GM21447 (cell line): ENCODE data around the gene ACOT12.
"Not testable (repeated sequence)": the region's sequence is repeated elsewhere in the genome, so short reads cannot be mapped to it uniquely, and the experiment has no call there.

ENCODE experiments used
- ATAC-seq: cut with Tn5 transposase; IDR thresholded peaks from one replicate; pipeline ENCODE4 v1.9.1; 2021; ENCODE audit not compliant: unreplicated experiment

The ACOT12 gene

DNA sequence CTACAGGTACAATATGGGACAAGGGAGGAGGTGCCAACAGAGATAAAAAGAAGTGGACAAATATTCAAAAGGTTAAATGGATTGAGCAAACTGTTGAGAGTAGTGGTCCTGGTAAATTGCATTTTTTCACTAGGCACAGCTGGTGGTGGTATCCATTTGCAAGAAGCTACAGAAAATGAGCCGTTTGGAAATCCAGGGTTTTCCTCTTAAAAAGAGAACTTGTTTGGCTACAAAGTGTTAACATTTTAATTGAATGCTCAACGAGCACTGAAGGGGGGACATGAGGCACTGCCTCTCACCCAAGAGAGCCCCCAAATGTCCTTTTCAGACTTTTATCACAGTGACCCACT, 93.0 kb downstream of the ACOT12 start:
- no peak for ATAC-seq

DNA sequence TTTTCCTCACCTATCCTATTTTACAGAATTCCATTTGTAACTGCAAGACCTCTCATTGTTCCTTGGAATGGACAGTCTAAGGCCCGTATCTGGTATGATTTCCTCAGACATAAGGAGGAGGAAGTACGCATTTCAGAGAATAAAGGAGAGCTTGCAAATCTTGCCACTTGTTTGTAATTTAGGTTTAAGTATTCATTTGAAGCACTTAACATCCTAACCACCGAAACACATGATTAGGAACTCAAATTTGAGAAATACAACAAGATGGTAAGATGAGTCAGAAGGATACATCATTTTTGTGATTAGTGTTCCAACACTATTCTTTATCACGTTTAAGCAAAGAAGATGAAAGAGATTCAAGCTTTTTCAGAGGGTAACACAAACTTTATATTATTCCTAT, 96.4 kb downstream of the ACOT12 start:
- no peak for ATAC-seq

DNA sequence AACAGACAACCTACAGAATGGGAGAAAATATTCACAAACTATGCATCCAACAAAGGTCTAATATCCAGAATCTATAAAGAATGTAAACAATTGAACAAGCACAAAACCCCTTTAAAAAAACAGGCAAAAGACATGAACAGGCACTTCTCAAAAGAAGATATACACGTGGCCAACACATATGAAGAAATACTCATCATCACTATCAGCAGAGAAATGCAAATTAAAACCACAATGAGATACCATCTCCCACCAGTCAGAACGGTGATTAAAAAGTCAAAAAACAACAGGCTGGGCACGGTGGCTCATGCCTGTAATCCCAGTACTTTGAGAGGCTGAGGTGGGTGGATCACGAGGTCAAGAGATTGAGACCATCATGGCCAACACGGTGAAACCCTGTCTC, 99.9 kb downstream of the ACOT12 start:
- ATAC-seq: not testable (repeated sequence)

DNA sequence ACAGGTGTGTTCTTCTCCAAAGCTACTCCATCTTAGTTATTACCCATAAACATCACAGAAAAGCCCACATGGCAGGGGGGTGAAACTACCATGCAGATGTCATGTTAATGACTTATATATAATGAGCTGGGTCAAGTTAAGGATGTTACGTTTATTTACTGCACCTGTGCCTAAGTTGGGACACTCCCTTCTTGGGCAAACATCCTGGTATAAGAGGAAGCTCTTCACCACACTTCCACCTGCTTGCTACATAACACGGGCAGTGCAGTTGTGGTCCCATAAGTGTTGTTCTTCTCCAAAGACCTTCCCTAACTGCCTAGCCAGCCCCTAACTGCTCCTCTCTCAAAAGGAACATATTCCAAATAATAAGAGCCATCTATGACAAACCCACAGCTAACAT, 101.8 kb downstream of the ACOT12 start:
- no peak for ATAC-seq

DNA sequence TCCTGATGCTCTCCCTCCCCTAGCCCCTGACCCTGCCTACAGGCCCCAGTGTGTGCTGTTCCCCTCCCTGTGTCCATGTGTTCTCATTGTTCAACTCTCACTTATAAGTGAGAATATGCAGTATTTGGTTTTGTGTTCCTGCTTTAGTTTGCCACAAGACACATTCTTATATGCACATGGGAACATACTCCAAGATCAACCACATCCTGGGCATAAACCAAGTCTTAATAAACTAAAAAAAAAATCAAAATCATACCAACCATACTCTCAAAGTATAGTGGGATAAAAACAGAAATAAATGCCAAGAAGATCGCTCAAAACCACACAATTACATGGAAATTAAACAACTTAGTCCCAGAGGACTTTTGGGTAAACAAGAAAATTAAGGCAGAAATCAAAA, 103.8 kb downstream of the ACOT12 start:
- ATAC-seq: no peak

DNA sequence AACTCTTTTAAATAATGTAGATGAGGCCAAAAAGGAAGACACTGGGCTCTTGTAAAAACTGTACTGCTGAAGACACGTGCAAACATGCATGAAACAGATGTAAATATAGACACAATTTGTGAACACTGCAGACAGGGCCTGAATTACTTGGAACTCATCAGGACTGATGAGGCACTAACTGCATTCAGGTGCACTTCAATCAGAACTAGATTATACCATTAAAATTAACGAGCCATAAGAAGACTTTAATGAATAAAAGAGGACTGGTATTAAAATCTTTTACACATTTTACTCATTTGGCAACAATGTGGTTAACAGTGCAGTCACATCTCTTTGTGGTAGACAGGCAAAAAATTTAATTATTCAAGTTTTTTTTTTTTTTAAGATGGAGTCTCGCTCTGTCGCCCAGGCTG, 105.9 kb downstream of the ACOT12 start:
- no peak for ATAC-seq

DNA sequence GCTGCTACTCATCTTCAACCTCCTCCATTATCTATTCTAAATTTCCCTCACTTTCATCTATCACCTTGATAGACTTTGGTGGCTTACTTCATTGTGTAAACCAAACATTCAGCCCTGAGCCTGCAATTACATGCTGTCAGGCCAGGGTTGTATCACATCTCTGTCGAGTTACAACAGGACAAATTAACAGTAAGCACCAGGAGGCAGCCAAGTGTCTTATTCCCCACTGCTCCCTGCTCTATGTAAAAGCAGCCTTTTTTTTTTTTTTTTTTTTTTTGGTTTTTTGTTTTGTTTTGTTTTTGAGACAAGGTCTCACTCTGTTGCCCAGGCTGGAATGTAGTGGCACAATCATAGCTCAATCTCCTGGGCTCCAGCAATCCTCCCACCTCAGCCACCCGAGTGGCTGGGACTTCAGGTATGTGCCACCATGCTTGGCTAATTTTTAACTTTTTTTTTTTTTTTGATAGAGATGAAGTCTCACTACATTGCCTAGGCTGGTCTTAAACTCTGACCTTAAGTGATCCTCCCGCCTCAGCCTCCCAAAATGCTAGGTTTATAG, 107.8 kb downstream of the ACOT12 start:
- ATAC-seq: no peak

DNA sequence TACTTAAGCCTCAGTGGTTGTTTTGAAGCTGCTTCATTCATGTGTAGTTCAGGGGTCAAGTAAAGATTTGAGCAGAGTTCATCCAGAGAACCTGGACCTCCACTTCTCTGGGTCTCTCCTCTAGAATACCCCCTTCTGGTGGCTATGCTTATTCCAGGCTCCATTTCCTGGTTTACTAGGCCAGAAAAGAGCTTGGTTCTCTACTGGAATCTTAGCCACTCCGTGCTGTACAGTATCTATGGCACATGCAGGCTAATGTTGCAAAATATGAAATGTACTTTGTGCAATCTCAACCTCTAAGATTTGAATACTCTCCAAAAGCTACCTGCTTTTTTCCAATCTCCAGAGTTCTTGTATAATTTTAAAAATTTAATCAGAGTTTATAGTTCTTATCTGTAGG, 110.0 kb downstream of the ACOT12 start:
- no peak for ATAC-seq
